ENCODE measurements around the gene PLCB2.
A peak's percentile ranks its signal among the peaks of the same experiment; 100 is the strongest.

Gene PLCB2

DNA sequence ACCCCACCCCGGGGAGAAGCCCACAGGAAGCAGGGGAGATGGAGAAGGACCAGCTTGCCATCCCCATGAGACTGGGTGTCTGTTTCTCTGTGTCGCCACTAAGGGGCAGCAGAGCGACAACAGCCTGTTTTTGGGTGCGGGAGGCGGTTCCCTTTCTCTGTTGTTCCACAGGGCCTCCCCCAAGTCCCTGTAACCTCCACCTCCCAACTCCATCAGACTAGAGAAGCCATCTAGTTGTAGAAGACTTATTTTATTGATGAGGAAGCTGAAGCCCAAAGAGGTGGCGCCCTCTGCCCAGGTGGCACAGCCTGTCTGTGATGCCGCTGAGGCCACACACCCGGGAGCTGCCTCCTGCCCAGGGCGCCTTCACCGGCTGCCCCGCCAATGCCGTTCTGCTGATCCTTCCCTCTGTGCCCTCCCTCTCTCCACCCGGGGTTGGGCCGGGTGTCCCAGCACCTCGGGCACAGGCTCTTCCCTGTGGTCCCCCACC is 36.9 kb upstream of the PLCB2 start:
- TF ChIP-seq, protein P1, sequence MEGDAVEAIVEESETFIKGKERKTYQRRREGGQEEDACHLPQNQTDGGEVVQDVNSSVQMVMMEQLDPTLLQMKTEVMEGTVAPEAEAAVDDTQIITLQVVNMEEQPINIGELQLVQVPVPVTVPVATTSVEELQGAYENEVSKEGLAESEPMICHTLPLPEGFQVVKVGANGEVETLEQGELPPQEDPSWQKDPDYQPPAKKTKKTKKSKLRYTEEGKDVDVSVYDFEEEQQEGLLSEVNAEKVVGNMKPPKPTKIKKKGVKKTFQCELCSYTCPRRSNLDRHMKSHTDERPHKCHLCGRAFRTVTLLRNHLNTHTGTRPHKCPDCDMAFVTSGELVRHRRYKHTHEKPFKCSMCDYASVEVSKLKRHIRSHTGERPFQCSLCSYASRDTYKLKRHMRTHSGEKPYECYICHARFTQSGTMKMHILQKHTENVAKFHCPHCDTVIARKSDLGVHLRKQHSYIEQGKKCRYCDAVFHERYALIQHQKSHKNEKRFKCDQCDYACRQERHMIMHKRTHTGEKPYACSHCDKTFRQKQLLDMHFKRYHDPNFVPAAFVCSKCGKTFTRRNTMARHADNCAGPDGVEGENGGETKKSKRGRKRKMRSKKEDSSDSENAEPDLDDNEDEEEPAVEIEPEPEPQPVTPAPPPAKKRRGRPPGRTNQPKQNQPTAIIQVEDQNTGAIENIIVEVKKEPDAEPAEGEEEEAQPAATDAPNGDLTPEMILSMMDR (IDR thresholded peaks at IDR 0.05; ENCODE audit: low read depth, low read length) = peak; percentile 78
- no peak for DNase-seq (ENCODE audit: extremely low read depth, low read depth)

DNA sequence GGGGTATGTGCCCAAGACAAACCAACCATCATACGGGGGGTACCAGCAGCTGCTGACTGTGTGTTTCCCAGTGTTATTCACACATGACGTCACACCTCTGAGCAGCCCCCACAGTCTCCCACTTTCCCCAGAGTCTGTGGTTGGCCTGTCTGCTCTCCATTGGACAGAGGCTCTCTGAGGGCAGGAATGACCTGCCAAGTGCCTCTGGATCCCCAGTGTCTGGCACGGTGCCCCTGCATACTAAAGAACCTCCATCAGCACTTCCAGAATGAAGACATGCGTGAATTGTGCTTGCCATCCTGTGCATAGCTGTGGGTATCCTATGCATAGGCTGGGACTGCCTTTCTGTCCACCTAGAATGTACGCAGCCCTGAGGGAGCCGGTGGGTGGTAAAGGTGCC is 36.5 kb upstream of the PLCB2 start:
- no peak for DNase-seq (ENCODE audit: extremely low read depth, low read depth)
- TF ChIP-seq, protein P1 (IDR thresholded peaks at IDR 0.05; ENCODE audit: low read depth, low read length) = no peak

DNA sequence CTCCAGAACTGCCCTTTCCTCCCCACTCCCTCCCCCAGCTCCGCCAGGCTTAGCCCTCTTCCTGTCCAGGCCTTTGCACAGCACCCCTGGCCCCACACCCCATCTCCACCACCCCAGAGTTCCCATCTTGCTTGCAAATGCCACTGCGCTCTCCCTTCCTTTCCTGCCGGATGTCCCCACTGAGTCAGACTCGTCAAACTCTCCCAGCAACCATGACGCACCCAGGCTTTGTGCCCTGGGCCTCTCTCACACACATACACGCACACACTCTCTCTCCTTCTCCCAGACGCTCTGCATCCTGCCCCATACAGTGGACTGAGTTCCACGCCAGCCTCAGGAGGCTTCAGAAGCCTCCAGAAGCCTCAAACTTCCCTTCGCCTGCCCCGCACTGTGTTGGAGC is 35.8 kb upstream of the PLCB2 start:
- no peak for DNase-seq (ENCODE audit: extremely low read depth, low read depth)
- TF ChIP-seq, protein P1 (IDR thresholded peaks at IDR 0.05; ENCODE audit: low read depth, low read length) = no peak

DNA sequence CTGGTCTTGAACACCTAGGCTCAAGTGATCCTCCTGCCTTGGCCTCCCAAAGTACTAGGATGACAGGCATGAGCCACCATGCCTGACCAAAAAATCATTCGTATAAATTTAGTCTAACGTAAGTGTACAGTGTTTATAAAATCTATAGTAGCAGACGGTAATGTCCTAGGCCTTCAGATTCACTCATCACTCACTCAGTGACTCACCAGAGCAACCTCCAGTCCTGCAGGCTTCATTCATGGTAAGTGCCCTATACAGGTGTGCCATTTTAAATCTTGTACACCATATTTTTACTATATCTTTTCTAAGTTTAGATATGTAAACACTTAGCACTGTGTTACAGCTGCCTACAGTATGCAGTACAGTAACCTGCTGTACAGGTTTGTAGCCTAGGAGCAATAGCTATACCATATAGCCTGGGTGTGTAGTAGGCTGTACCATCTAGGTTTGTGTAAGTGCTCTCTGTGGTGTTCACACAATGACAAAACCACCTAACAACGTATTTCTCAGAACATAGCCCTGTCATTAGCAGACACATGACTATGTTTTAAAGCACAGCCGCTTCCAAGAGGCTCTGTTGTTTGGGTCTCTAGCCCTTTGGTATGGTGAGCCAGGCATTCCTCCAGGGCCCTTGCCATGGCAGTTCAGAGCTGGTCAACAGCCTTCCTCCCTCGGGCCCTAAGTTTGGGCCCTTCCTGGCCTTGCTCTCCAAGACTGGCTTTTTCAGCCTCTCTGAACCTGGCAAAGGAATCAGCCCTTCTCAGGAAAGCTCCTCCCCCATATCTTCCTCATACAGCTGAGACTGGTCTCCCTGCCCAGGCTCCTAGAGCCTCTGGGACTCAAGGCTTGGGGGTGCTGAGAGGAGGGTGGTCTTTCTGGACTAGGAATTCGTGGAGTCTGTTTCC is 34.9 kb upstream of the PLCB2 start:
- DNase-seq (ENCODE audit: extremely low read depth, low read depth) = no peak
- TF ChIP-seq, protein P1 (IDR thresholded peaks at IDR 0.05; ENCODE audit: low read depth, low read length) = no peak

DNA sequence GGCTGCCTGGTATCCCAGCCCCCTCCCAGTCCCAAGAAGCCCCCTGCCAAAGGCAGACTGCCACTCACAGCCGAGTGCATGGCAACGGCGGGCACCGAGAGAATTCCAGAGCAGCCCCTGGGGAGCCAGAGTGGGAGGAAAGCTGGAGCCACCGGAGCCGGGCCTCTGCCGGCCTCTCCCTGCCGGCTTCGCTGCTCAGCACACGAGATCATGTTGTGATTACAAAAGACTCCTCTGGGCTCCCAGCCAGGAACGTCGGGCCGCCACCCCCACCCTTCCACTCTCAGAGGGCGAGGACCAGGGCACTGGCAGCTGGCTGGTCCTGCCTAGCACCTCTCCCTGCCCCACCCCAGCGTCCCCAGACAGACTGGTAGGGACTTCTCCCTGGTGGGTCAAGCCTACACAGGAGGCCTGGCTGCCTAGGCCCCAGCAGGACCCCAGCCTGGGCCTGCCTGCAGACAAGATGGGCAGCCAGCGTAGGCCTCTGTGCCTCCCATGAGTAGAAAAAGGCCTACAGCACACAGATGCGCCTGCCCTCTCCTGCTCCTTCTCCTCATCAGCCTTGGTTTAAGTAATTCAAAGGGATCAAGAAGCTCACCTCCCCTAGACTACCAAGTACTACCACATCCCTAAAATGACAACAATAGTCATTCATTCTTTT is 33.1 kb upstream of the PLCB2 start, which contains the start of gene CCDC9B:
TSS of gene CCDC9B (minus strand) at position 200 of the 661 bp plus-strand sequence. CDS start at position 80, 120 bp downstream.
- peak; percentile 74 for DNase-seq (ENCODE audit: extremely low read depth, low read depth)
- TF ChIP-seq, protein P1 (IDR thresholded peaks at IDR 0.05; ENCODE audit: low read depth, low read length) = no peak

DNA sequence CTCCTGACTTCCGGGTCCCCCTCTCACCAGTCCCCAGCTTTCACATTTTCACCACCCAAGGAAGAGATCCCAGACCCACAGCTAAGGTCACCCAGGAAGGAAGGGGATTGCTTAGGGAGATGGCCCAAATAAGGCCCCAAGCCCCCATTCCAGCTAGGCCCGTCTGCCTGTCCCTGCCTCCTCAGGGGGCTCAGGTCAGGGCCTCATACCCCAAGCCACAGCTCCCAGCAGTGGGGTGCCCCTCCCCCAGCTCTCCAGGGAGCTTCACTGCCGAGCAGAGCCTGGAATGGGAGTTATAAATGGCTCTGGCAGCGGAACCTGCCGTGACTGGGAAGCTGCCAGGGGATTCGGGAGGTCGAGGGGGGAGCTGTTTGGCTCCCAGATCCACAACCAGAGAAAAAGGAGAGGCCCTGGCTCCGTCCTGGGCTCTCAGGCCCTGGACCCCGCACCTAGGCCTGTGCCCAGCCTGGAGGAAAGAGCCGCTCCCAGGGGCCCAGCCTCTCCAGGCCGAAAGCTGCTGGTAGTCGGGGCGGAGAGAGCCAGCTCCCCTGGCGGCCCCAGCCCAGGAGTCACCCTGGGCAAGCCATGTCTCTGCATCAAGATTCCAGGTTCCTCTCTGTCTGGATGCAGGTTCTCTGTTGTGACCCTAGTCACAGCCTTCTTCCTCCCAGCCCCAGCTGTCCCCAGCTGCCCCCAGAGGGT is 32.5 kb upstream of the PLCB2 start:
- DNase-seq (ENCODE audit: extremely low read depth, low read depth) = peak; percentile 54
- TF ChIP-seq, protein P1 (IDR thresholded peaks at IDR 0.05; ENCODE audit: low read depth, low read length) = no peak
